OCI-LY3 (cell line): ENCODE data around the gene HMX3.

Experiments used
- CTCF ChIP-seq: fragments of 200-600, 300-600 bp; sonication (generic); IDR thresholded peaks from 2 replicates; pipeline ENCODE4 v1.5.1; 2014; ENCODE audit warnings: antibody characterized with exemption, low read length, low read depth
- EZH2phosphoT487 ChIP-seq: fragments of 200-600 bp; shearing (Covaris generic); IDR thresholded peaks from 2 replicates; pipeline ENCODE4 v1.6.1; 2018; ENCODE audit warnings: antibody characterized with exemption, mixed run types, low read depth

DNA sequence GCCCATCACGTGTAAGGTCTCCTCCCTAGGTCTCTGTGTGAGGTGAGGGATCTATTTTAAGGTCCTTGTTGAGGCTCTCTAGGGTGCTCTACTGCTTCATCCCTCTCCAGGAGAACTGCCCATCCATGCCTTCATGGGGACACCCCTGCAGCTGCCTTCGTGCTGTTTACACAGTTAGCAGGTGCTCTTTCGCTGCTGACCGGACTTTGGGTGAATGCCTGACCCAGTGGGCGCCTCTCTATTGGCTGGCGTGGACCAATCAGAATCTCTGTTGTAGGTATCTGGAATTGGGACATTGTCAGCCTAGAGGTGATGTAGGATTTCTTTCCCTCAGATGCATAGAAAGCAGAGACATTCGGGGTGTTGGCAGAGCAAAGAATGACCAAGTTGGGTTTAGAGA lies 38.7 kb upstream of the HMX3 start:
- no peak for TF ChIP-seq CTCF
- no peak for TF ChIP-seq EZH2phosphoT487
